ENCODE measurements around the gene RBBP8NL.

The RBBP8NL gene

DNA sequence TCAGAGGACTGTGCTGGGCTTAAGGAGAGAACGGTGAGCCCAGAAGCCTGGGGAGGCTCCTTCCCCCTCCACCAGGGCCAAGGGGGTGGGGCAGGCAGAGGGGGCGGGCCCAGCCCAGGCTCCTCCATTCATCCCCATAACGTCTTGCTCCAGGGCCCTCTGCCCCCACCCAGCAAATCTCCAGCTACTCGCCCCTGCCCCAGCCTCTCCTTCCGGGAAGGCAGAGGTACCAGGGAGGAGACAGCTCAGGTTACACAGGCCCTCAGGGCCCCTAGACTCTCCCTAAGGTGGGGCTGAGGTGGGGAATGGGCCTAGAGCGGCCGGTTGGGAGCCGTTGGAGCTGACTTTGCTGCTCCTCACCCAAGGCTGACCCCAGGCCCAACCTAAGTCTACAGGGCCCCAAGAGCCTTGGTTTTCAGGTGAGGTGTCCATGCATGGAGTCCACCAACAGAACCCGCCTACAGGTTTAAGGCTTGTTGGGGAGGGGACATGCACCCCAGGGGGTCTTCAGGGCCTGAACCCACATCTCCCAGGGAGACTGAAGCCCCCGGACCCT lies 61.4 kb downstream of the RBBP8NL start:
- no peak for DNase-seq (ENCODE audit: low read depth, low spot score)
- Histone ChIP-seq H3K4me3 (ENCODE audit: low read length) (peak overlapping the region; percentile 74; the same call in 1 of the 2 replicates), H3K9me3 (ENCODE audit: control insufficient read depth, insufficient read depth, low read length) (no peaks in the 10 kb centered on the region), H3K27ac (ENCODE audit: low read length) (no peak overlapping the region), H3K36me3 (ENCODE audit: control insufficient read depth, insufficient read depth, low read length) (peaks cover 3% of the 10 kb centered on the region; the same call in 1 of the 2 replicates), H3K27me3 (ENCODE audit: control insufficient read depth, insufficient read depth, low read length) (no peaks in the 10 kb centered on the region), H3K4me1 (ENCODE audit: control insufficient read depth, insufficient read depth, low read length) (peaks cover 40% of the 10 kb centered on the region)
- no CpG with 5 or more reads among the region's 10 CpGs for WGBS (ENCODE audit: insufficient coverage, insufficient read length)

DNA sequence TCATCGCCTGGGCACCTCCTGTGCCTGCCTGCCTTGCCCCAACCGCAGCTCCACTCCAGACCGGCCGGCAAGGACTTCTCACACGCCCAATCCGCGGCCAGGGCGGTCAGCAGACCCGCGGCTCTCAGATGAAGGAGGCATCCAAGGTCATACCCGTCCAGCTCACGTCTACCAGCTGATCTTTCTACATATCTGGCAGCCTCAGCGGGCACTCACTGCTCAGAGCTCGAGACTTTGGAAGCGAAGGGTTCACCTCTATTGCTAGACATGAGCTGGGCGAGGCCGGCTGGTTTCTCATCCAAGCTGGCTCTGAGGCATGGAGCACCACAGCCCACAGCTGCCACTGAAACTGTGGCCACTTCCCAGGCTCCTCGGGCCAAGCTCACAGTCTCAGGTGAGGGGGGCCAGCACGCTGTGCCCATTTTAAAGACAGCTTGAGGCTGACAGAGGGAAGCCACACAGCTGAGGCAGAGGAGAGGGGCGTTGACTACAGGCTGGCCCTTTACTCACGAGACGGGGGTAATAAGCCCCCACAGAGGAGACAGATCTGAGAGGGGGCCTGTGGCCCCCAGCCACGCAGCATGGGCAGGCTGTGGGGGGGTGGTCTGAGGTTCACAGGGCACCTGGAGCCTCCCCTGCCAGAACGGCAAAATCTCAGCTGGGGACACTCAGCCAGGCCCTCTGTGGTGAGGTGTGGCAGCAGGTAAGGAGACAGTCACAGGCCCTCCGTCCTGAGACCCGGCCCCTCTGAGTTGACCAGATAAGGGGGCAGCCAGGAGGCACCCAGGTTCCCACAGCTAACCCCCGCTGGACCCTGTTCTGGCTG lies 62.2 kb downstream of the RBBP8NL start:
- Histone ChIP-seq H3K4me1 (ENCODE audit: control insufficient read depth, insufficient read depth, low read length) (peaks cover 42% of the 10 kb centered on the region), H3K36me3 (ENCODE audit: control insufficient read depth, insufficient read depth, low read length) (peaks cover 3% of the 10 kb centered on the region; the same call in 1 of the 2 replicates), H3K4me3 (ENCODE audit: low read length) (no peak overlapping the region), H3K9me3 (ENCODE audit: control insufficient read depth, insufficient read depth, low read length) (no peaks in the 10 kb centered on the region), H3K27ac (ENCODE audit: low read length) (no peak overlapping the region), H3K27me3 (ENCODE audit: control insufficient read depth, insufficient read depth, low read length) (no peaks in the 10 kb centered on the region)
- DNase-seq (ENCODE audit: low read depth, low spot score), result no peak
- no CpG with 5 or more reads among the region's 27 CpGs for WGBS (ENCODE audit: insufficient coverage, insufficient read length)

DNA sequence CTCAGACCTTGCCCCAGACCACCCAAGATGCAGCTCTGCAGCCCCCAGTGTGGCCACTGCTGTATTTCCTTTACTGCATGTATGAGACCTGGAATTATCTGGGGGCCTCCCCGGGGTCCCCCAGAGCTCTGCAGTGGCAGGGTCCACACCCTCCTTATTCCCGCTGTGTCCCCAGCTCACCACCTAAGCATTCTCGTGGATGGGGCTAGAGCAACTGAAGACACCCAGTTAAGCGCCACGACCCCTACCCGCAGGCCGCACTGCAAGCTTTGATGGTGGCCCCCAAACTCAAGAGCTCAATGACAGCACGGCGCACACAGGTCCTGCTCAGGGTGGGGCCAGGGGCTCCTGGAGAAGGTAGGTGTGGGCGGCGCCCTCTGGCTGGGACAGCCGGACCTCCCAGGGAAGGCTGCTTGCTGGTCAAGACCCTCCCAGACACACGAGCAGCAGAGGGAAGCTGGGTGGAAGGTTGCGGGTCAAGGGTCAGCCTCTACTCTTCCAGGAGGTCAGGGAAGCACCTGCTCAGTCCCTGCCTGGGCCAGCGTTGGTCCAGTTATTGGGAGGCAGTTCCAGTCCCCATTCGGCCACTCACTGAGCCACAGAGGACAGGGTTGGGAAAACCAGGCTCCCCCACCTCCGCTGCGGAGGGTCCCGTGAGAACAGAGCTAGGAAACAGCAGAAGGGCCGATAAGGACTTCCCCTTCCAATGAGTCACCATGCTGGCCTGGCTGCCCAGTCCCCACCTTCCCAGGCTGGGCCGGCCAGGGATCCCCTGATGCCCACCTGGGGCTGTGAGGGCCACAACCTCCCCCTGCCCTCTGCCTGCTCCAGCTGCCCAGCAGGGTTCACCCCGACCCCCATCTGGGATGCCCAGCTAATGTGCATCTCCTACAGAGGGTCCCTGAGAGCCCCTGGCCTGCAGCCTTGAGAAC lies 63.2 kb downstream of the RBBP8NL start:
- no peak for DNase-seq (ENCODE audit: low read depth, low spot score)
- no peak overlapping the region for H3K27ac ChIP-seq (ENCODE audit: low read length)
- no peak overlapping the region for H3K4me3 ChIP-seq (ENCODE audit: low read length)
- no CpG with 5 or more reads among the region's 22 CpGs for WGBS (ENCODE audit: insufficient coverage, insufficient read length)
- peaks cover 5% of the 10 kb centered on the region; the same call in 1 of the 2 replicates for H3K36me3 ChIP-seq (ENCODE audit: control insufficient read depth, insufficient read depth, low read length)
- no peaks in the 10 kb centered on the region for H3K9me3 ChIP-seq (ENCODE audit: control insufficient read depth, insufficient read depth, low read length)
- H3K27me3 ChIP-seq (ENCODE audit: control insufficient read depth, insufficient read depth, low read length), result no peaks in the 10 kb centered on the region
- peaks cover 35% of the 10 kb centered on the region for H3K4me1 ChIP-seq (ENCODE audit: control insufficient read depth, insufficient read depth, low read length)

DNA sequence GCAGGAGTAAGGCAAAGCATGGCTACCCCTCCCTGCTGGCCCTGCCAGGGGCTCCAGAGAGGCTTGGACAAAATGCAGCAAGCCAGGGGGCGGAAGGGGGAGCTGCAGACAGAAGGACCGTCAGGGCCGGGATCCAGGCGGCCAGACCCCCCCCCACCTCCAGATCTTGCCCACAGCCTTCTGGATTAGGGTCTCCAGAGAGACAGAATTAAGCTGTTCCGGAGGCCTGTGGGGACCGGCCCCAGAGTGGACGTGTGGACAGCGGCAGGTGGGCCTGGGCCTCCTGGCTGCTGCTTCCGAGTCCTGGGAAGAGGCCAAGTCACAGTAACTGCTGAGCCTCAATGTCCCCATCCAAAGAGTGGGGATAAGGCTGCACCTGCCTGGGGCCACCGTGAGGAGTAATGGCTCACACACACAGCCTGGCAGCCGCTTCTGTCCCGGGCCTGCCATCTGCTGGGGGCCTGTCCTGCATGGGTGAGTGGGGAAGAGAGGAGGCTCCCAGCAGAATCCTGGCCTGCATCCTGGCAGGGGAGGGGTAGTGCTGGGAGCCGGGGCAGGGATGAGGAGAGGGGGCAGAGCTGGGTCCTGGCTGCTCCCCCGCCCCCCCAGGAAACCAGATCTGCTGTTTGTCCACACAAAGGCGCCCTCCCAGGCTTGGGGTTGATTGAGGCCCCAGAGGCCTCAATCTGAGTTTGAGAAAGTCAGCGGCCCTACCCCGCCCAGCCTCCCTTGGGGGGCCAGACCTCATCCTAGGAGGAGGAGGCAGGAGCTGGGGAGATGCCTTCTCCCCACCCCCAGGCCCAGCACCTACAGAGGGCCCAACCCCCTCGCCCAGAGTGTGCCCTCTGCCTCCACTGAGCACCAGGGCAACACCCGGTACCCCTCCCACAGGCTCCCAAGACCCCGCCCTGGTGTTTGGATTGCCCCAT lies 64.1 kb downstream of the RBBP8NL start:
- peaks cover 35% of the 10 kb centered on the region for H3K4me1 ChIP-seq (ENCODE audit: control insufficient read depth, insufficient read depth, low read length)
- DNase-seq (ENCODE audit: low read depth, low spot score), result no peak
- no peaks in the 10 kb centered on the region for H3K9me3 ChIP-seq (ENCODE audit: control insufficient read depth, insufficient read depth, low read length)
- no CpG with 5 or more reads among the region's 20 CpGs for WGBS (ENCODE audit: insufficient coverage, insufficient read length)
- H3K27ac ChIP-seq (ENCODE audit: low read length), result no peak overlapping the region
- H3K4me3 ChIP-seq (ENCODE audit: low read length), result no peak overlapping the region
- no peaks in the 10 kb centered on the region for H3K27me3 ChIP-seq (ENCODE audit: control insufficient read depth, insufficient read depth, low read length)
- peaks cover 6% of the 10 kb centered on the region; the same call in 1 of the 2 replicates for H3K36me3 ChIP-seq (ENCODE audit: control insufficient read depth, insufficient read depth, low read length)

DNA sequence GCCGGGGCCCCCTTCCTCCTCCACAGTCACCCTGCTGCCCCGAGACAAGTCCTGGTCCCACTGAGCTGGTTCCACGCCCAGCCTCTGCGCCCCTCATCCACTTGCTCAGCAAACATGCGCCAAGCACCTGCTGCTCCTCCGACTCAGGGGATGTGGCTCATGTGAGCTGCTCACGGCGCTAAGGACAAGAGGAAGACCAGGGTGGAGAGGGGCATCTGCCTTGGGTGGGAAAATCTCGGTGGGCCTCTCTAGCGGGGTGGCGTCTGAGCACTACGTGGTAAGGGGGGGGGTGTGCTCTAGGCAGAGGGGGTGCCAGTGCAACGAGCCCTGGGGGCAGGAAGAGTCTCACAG lies 64.8 kb downstream of the RBBP8NL start:
- Histone ChIP-seq H3K4me1 (ENCODE audit: control insufficient read depth, insufficient read depth, low read length) (peaks cover 32% of the 10 kb centered on the region), H3K27ac (ENCODE audit: low read length) (peak overlapping the region; percentile 4), H3K36me3 (ENCODE audit: control insufficient read depth, insufficient read depth, low read length) (peaks cover 6% of the 10 kb centered on the region; the same call in 1 of the 2 replicates), H3K4me3 (ENCODE audit: low read length) (no peak overlapping the region), H3K9me3 (ENCODE audit: control insufficient read depth, insufficient read depth, low read length) (no peaks in the 10 kb centered on the region), H3K27me3 (ENCODE audit: control insufficient read depth, insufficient read depth, low read length) (no peaks in the 10 kb centered on the region)
- no peak for DNase-seq (ENCODE audit: low read depth, low spot score)
- WGBS (ENCODE audit: insufficient coverage, insufficient read length), result no CpG with 5 or more reads among the region's 13 CpGs

DNA sequence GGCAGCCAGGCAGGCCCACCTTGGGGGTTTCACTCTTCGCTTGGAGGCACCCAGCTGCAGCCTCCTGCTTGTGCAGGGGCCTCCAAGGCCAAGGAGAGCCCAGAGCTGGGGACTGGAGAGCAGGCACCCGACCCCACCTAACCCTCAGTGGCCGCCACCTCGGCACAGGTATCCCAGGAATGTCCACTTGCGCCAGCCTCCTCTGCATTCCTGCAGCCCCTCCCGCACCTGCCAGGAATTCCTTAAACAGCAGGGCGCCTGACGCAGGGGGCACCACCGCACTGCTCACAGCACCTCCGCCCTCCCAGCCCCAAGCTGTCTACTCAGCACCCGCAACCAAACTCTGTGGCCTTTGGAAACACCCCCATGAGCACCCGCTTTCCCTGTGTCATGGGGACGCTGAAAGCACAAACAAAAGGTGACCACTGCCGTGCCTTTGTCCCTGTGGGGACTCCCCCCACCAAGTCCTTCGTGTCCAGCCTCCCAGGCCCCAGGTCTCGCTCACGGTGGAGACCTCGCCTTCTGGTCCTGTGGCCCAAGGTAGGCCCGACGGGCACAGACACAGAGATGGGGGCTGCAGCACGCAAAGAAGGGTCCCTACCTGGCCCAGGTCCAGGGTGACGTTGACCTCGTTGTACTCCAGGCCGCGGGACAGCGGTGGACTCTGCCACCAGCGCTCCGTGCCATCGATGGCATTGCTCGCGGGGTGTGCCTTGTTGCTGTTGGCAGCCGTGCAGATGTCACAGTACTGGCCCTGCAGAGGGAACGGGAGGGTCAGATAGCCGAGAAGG lies 65.3 kb downstream of the RBBP8NL start:
- no peak for DNase-seq (ENCODE audit: low read depth, low spot score)
- Histone ChIP-seq H3K4me3 (ENCODE audit: low read length) (no peak overlapping the region), H3K36me3 (ENCODE audit: control insufficient read depth, insufficient read depth, low read length) (peaks cover 6% of the 10 kb centered on the region; the same call in 1 of the 2 replicates), H3K27ac (ENCODE audit: low read length) (peak overlapping the region; percentile 4), H3K9me3 (ENCODE audit: control insufficient read depth, insufficient read depth, low read length) (no peaks in the 10 kb centered on the region), H3K4me1 (ENCODE audit: control insufficient read depth, insufficient read depth, low read length) (peaks cover 32% of the 10 kb centered on the region), H3K27me3 (ENCODE audit: control insufficient read depth, insufficient read depth, low read length) (no peaks in the 10 kb centered on the region)
- WGBS (ENCODE audit: insufficient coverage, insufficient read length), result no CpG with 5 or more reads among the region's 34 CpGs

DNA sequence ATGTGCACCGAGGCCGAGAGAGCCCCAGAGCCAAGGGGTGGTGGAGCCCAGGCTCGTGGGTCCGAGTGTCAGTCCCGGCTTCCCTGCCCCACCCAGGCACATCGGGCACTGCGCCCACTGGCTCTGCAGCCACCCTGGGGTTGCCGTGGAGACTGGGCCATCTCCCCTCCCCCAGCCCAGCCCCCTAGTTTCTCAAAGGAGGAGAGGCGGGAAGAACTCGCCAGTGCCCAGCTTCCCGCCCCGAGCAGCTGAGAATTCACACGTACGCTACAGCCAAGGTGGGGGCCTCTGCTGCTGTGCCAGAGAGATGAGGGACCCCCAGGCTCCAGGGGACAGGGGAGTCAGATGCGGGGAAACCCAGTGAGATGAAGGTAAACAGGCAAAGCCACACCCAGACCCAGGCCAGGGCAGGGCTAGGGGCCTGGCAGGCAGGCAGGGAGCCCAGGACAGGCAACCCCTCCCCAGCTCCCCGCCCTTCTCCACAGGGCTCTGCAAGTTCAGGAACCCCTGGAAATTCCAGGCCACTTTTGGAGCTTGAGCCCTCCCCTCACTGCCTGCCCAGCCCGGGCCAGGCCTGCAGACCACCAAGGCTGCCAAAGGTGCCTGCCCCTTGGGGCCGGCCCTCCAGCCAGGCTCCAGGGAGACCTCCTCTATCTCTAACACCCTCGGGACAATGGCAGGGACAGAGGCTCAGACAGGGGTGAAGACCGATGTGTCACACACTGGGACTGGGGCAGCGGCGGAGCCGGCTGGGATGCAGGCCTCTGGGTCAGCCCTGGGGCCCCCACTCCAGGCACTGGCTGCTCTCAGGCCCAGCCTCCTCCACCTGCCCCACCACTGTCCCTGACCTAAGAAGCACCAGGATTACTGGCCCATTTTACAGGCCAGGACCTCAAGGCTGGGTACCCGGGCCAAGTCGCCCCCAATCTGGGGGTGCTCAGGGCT lies 66.2 kb downstream of the RBBP8NL start:
- no peak overlapping the region for H3K4me3 ChIP-seq (ENCODE audit: low read length)
- H3K4me1 ChIP-seq (ENCODE audit: control insufficient read depth, insufficient read depth, low read length), result peaks cover 35% of the 10 kb centered on the region
- H3K27me3 ChIP-seq (ENCODE audit: control insufficient read depth, insufficient read depth, low read length), result no peaks in the 10 kb centered on the region
- WGBS (ENCODE audit: insufficient coverage, insufficient read length), result no CpG with 5 or more reads among the region's 25 CpGs
- no peaks in the 10 kb centered on the region for H3K9me3 ChIP-seq (ENCODE audit: control insufficient read depth, insufficient read depth, low read length)
- peaks cover 6% of the 10 kb centered on the region; the same call in 1 of the 2 replicates for H3K36me3 ChIP-seq (ENCODE audit: control insufficient read depth, insufficient read depth, low read length)
- DNase-seq (ENCODE audit: low read depth, low spot score), result no peak
- H3K27ac ChIP-seq (ENCODE audit: low read length), result no peak overlapping the region
